DND-41 (cell line): ENCODE data around the gene PRELID3B.

Experiments used
- ATAC-seq: fragments of 200-7000 bp; cut with Tn5 transposase; 3 replicates; pipeline ENCODE4 v1.9.1; 2021; ENCODE audit warnings: low read depth; ENCODE audit not compliant: insufficient read depth
- DNase-seq: peaks from one replicate; pipeline ENCODE4 v3.0.0-alpha.2; 2020
- H2AFZ ChIP-seq: 2 replicates; pipeline ENCODE4 v1.6.0; 2012; ENCODE audit warnings: low read depth, low read length
- H3K27ac ChIP-seq: 2 replicates; pipeline ENCODE4 v1.5.1; 2012; ENCODE audit warnings: low read length, inconsistent platforms
- H3K27me3 ChIP-seq: fragments of 200-600 bp; sonication (generic); 2 replicates; pipeline ENCODE4 v1.6.0; 2012; ENCODE audit warnings: low read length, mild to moderate bottlenecking, inconsistent platforms; ENCODE audit not compliant: insufficient read depth, poor library complexity
- H3K36me3 ChIP-seq: 2 replicates; pipeline ENCODE4 v1.5.1; 2012; ENCODE audit warnings: low read length, inconsistent platforms; ENCODE audit not compliant: insufficient read depth
- H3K4me1 ChIP-seq: 2 replicates; pipeline ENCODE4 v1.5.1; 2012; ENCODE audit warnings: mild to moderate bottlenecking, low read length; ENCODE audit not compliant: insufficient read depth
- H3K4me2 ChIP-seq: 2 replicates; pipeline ENCODE4 v1.6.0; 2012; ENCODE audit warnings: mild to moderate bottlenecking, moderate library complexity, low read length, inconsistent platforms; ENCODE audit not compliant: insufficient read depth
- H3K4me3 ChIP-seq, 2 experiments: fragments of 200-600 bp in 1 of 2; shearing (Covaris generic) in 1 of 2; 2 replicates each; pipeline ENCODE4 v1.5.1; 2012 to 2016; ENCODE audit warnings: inconsistent platforms in 2 of 2, low read length in 2 of 2, mild to moderate bottlenecking in 2 of 2, low read depth in 1 of 2, moderate library complexity in 1 of 2
- H3K79me2 ChIP-seq: 2 replicates; pipeline ENCODE4 v1.6.0; 2012; ENCODE audit warnings: low read length, inconsistent platforms; ENCODE audit not compliant: insufficient read depth
- H3K9ac ChIP-seq: 2 replicates; pipeline ENCODE4 v1.6.0; 2012; ENCODE audit warnings: low read depth, mild to moderate bottlenecking, inconsistent platforms, low read length, moderate library complexity
- H3K9me3 ChIP-seq: 2 replicates; pipeline ENCODE4 v1.5.1; 2012; ENCODE audit warnings: low read length, moderate library complexity, mild to moderate bottlenecking, inconsistent platforms; ENCODE audit not compliant: insufficient read depth, severe bottlenecking
- H4K20me1 ChIP-seq: 2 replicates; pipeline ENCODE4 v1.6.0; 2012; ENCODE audit warnings: low read length; ENCODE audit not compliant: insufficient read depth
- CTCF ChIP-seq: IDR thresholded peaks from 2 replicates; pipeline ENCODE4 v1.5.1; 2012; ENCODE audit warnings: borderline replicate concordance, low read length, moderate library complexity, mild to moderate bottlenecking; ENCODE audit not compliant: poor library complexity, severe bottlenecking; ENCODE audit errors: extremely low read depth
- EZH2 ChIP-seq: IDR thresholded peaks from 3 replicates; pipeline ENCODE4 v1.6.1; 2012; ENCODE audit warnings: borderline replicate concordance, low read depth, mild to moderate bottlenecking, moderate library complexity, low read length, inconsistent platforms; ENCODE audit not compliant: severe bottlenecking

PRELID3B gene

GRCh38 chr20:59063358-59064213 is 21.0 kb upstream of the PRELID3B start:
- Histone ChIP-seq H3K36me3 (no peaks in the 10 kb centered on the region), H3K4me3 (no peak overlapping the region), H3K79me2 (no peaks in the 10 kb centered on the region), H3K9ac (no peak overlapping the region), H3K9me3 (no peaks in the 10 kb centered on the region), H4K20me1 (no peaks in the 10 kb centered on the region), H2AFZ (no peak overlapping the region), H3K27me3 (peaks cover 47% of the 10 kb centered on the region), H3K4me2 (no peak overlapping the region), H3K27ac (no peak overlapping the region), H3K4me1 (no peaks in the 10 kb centered on the region)
- TF ChIP-seq CTCF (no peak), EZH2 (no peak)
- ATAC-seq: no peak
- DNase-seq: no peak

GRCh38 chr20:59062081-59062480 is 19.5 kb upstream of the PRELID3B start:
- DNase-seq (no peak), ATAC-seq (no peak)
- Histone ChIP-seq H2AFZ (no peak overlapping the region), H3K36me3 (no peaks in the 10 kb centered on the region), H3K27ac (no peak overlapping the region), H3K27me3 (peaks cover 37% of the 10 kb centered on the region), H4K20me1 (no peaks in the 10 kb centered on the region), H3K9me3 (no peaks in the 10 kb centered on the region), H3K9ac (no peak overlapping the region), H3K79me2 (no peaks in the 10 kb centered on the region), H3K4me1 (no peaks in the 10 kb centered on the region), H3K4me3 (no peak overlapping the region), H3K4me2 (no peak overlapping the region)
- TF ChIP-seq CTCF: no peak

- Histone ChIP-seq H3K27me3 (peaks cover 22% of the 10 kb centered on the region), H3K9me3 (no peaks in the 10 kb centered on the region), H3K79me2 (no peaks in the 10 kb centered on the region), H3K27ac (no peak overlapping the region), H3K4me3 (no peak overlapping the region), H2AFZ (no peak overlapping the region), H4K20me1 (no peaks in the 10 kb centered on the region), H3K4me1 (no peaks in the 10 kb centered on the region), H3K36me3 (no peaks in the 10 kb centered on the region), H3K4me2 (no peak overlapping the region), H3K9ac (no peak overlapping the region)
- no peak for TF ChIP-seq EZH2
- peak; percentile 42 for TF ChIP-seq CTCF
- DNase-seq (no peak), ATAC-seq (no peak)
Observed at GRCh38 chr20:59055302-59055701, 12.7 kb upstream of the PRELID3B start.
